Cardiac muscle cell (in vitro differentiated cells and primary cell): ENCODE data around the gene FBXO5. TPM values are rescaled to one million over a fixed set of nuclear protein-coding genes. Genes with fewer than 3 reads are reported as not detected.

Experiments used
- DNase-seq, 2 donors: peaks; one replicate each; pipeline versions ENCODE4 v3.0.0 to v3.0.0-alpha.2; 2010 to 2017; ENCODE audit warnings: low read depth in 1 of 2, low spot score in 1 of 2
- H3K27ac ChIP-seq: fragments of 200-600 bp; sonication (generic); 2 replicates; pipeline ENCODE4 v1.5.1; 2016
- H3K27me3 ChIP-seq: fragments of 200-600 bp; sonication (generic); 2 replicates; pipeline ENCODE4 v1.6.0; 2016; ENCODE audit warnings: control low read depth
- H3K36me3 ChIP-seq: fragments of 200-600 bp; sonication (generic); 2 replicates; pipeline ENCODE4 v1.5.1; 2016; ENCODE audit warnings: control low read depth
- H3K4me1 ChIP-seq: fragments of 200-600 bp; sonication (generic); 2 replicates; pipeline ENCODE4 v1.8.1; 2017; ENCODE audit warnings: low read depth, mild to moderate bottlenecking, mixed run types
- H3K4me3 ChIP-seq: fragments of 200-600 bp; sonication (generic); 2 replicates; pipeline ENCODE4 v1.5.1; 2016; ENCODE audit warnings: mild to moderate bottlenecking
- H3K9me3 ChIP-seq: fragments of 200-600 bp; sonication (generic); 2 replicates; pipeline ENCODE4 v1.5.1; 2017; ENCODE audit warnings: low read depth, mild to moderate bottlenecking, control low read depth
- CTCF ChIP-seq: IDR thresholded peaks from 2 replicates; pipeline ENCODE4 v1.5.1; 2012; ENCODE audit warnings: low read depth, mild to moderate bottlenecking, low read length
- polyA plus RNA-seq: library from polyadenylated mRNA; unstranded; fragments of >200 nt; fragmentation: Nextera tagmentation; extraction: Ambion mirVana; gene quantifications from 2 replicates; pipeline ENCODE4 v1.2.1, GENCODE V29; 2016
- total RNA-seq: library from RNA; depleted of rRNA; stranded (reverse); fragments of >200 nt; gene quantifications from 2 replicates; pipeline ENCODE4 v1.2.3, GENCODE V29; 2016

FBXO5 gene
- total and polyA plus RNA-seq, 2 experiments from 2014 or later, result 9.6 to 16.6 TPM

GRCh38 chr6:152952045-152952444 is 30.8 kb downstream of the FBXO5 start:
- no peaks in the 10 kb centered on the region for H3K4me1 ChIP-seq
- H3K27ac ChIP-seq, result no peak overlapping the region
- no peak overlapping the region for H3K4me3 ChIP-seq
- no peak for TF ChIP-seq CTCF
- no peaks in the 10 kb centered on the region for H3K36me3 ChIP-seq
- no peaks in the 10 kb centered on the region for H3K27me3 ChIP-seq
- DNase-seq, result peak in 1 of 2 donors; percentile 28
- H3K9me3 ChIP-seq, result no peaks in the 10 kb centered on the region

DNA sequence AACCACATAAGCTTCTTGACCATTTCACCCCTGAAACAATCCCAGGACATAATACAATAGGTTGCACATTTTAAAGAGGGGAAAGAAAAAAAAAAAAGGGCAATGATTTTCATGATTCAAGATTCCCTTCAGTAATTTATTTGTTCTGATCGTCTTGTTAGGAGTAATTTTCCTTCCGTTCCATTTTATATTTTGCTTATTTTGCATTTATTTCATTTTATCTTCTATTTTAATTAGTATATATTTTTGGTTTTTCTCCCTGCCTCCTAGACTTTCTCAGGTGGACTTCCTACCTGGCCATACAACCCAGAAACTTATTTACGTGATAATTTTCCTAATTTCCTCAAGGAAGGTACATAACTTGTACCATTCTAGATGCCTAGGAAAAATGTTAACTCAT is 32.6 kb downstream of the FBXO5 start:
- no peaks in the 10 kb centered on the region for H3K36me3 ChIP-seq
- no peak for TF ChIP-seq CTCF
- no peaks in the 10 kb centered on the region for H3K27me3 ChIP-seq
- H3K9me3 ChIP-seq, result no peaks in the 10 kb centered on the region
- H3K4me3 ChIP-seq, result no peak overlapping the region
- no peak overlapping the region for H3K27ac ChIP-seq
- no peaks in the 10 kb centered on the region for H3K4me1 ChIP-seq
- DNase-seq, result no peak

DNA sequence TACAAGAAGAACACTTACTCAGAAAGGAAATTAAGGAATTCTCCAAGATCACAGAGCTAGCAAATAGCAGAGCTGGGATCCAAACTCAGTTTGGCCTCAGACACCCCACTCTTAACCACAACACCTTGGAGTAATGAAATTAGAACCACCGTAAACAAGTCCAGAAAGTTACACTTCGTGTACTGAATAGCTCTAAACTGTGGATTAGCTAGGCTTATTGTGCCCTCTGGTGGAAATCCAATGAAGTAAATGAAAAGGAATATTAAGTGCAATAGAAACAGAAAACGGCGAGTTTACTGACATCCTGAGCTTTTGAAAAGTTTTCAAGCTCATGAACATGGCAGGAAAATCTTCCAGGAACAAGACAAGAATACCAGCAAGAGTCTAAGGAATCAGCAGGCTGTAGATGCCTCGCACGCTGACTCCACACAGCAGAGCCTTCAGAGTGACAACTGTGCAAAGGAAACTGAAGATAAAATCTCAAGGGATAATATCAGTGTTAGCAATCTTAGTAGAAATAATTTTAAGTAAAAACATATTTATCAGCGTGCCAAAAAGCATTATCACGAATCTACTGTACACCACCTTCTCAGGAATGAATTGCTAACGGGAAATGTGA is 34.6 kb downstream of the FBXO5 start:
- Histone ChIP-seq H3K4me1 (no peaks in the 10 kb centered on the region), H3K27ac (no peak overlapping the region), H3K36me3 (no peaks in the 10 kb centered on the region), H3K9me3 (no peaks in the 10 kb centered on the region), H3K4me3 (no peak overlapping the region), H3K27me3 (no peaks in the 10 kb centered on the region)
- peak; percentile 64 for TF ChIP-seq CTCF
- peak; percentile 60 to 68 for DNase-seq

DNA sequence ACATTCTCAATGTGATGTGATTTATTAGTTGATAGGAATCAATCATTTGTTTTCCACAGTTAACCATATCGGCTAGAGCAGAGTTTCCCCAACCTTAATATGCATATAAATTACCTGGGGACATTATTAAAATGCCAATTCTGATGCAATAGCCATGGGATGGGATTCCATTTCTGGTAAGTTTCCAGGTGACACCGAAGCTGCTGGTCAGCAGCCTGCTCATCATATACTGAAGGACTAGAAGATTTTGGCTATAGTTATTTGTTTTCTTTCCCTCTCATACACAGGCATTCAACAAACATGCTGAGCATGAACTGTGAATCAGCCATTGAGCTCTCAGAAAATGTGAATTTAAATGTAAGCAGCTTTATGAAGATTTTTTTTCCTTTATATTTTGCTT is 35.8 kb downstream of the FBXO5 start:
- no peaks in the 10 kb centered on the region for H3K27me3 ChIP-seq
- H3K36me3 ChIP-seq, result no peaks in the 10 kb centered on the region
- no peaks in the 10 kb centered on the region for H3K4me1 ChIP-seq
- no peak overlapping the region for H3K27ac ChIP-seq
- no peak overlapping the region for H3K4me3 ChIP-seq
- H3K9me3 ChIP-seq, result no peaks in the 10 kb centered on the region
- no peak for TF ChIP-seq CTCF
- no peak for DNase-seq

DNA sequence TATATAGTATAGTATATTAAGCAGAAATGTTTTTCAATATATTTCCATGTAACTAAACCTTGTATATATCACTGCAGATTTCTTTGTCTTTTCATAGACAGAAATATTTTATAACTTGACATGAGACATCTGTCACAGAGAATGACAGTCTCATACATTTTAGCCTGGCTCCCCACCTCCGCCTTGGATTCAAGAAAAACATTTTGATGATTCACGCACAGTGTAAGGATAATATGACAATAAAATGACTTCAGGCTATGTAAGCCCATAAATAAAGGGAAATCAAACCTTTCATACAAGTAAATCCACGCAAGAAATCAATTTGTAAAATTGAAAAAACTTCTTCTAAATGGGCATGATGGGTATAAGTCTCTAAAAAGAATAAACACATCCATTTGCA is 36.4 kb downstream of the FBXO5 start:
- no peaks in the 10 kb centered on the region for H3K27me3 ChIP-seq
- no peak overlapping the region for H3K4me3 ChIP-seq
- no peaks in the 10 kb centered on the region for H3K36me3 ChIP-seq
- DNase-seq, result no peak
- H3K4me1 ChIP-seq, result no peaks in the 10 kb centered on the region
- TF ChIP-seq CTCF, result no peak
- no peaks in the 10 kb centered on the region for H3K9me3 ChIP-seq
- no peak overlapping the region for H3K27ac ChIP-seq
